Measurements from ENCODE around the gene GPC6.

The GPC6 gene

DNA sequence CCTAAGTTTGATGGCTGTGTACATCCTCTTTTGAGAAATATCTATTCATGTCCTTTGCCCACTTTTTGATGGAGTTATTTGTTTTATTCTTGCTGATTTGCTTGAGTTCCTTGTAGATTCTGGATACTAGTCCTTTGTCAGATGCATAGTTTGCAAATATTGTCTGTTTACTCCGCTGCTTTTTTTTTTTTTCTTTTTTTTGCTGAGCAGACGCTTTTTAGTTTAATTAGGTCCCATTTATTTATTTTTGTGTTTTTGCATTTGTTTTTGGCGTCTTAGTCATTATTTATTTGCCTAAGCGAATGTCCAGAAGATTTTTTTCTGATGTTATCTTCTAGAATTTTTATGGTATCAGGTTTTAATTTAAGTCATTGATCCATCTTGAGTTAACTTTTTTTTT is 114.9 kb downstream of the GPC6 start:
- TF ChIP-seq GATA2 (IDR thresholded peaks at IDR 0.05; ENCODE audit: low read depth, low read length) = no peak
- no peak for TF ChIP-seq GATA3 (IDR thresholded peaks at IDR 0.05; ENCODE audit: low read depth, low read length)

DNA sequence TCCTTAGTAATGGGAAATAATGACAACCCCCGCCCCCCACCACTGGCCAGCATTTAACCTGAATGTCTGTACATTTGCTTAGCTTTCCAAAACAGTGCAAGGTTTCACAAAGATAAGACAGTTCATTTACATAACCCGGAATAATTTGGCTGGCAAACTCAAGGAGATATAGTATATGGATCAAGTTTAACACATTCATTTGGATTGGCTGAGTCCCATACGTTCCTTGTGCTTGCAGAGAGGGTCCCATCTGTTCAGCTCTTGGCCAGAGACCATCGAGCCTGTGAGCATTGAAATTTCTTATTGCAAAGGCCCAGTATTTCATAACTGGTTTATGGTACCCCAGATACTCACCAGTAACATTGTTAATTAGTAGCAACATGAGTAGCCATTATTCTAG is 116.5 kb downstream of the GPC6 start:
- TF ChIP-seq GATA3 (IDR thresholded peaks at IDR 0.05; ENCODE audit: low read depth, low read length) (no peak), GATA2 (IDR thresholded peaks at IDR 0.05; ENCODE audit: low read depth, low read length) (no peak)

DNA sequence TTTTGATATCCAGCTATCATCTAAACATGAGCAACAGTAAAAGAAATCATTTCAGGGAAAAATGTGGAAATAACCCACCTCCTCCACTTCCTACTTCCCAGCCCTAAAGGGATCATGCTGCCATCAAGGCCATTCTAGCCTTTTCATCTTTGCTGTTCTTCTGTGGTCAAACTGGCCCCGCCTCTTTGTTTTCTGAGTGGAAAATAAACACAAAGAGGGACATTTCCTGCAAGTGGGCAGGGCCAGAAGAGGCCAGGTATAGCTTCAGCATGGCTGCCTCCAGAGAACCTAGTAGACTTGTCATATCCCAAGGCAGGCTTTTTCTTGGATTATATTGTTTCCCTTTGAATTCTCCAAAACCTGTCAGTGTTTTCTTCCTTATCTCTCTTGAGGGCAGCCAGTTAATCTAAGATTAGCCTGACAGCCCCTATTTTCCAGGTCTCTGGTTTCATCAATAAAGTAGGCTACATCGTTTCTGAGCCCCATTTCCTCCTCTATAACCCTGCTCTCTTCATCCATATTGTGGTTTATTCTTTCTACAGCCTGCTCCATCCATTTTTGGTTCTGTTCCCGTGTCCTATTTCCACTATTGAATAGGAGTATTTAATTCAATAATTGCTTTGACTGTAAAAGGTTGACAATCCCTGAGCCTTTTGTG is 117.6 kb downstream of the GPC6 start:
- no peak for TF ChIP-seq GATA2 (IDR thresholded peaks at IDR 0.05; ENCODE audit: low read depth, low read length)
- TF ChIP-seq GATA3 (IDR thresholded peaks at IDR 0.05; ENCODE audit: low read depth, low read length) = no peak

DNA sequence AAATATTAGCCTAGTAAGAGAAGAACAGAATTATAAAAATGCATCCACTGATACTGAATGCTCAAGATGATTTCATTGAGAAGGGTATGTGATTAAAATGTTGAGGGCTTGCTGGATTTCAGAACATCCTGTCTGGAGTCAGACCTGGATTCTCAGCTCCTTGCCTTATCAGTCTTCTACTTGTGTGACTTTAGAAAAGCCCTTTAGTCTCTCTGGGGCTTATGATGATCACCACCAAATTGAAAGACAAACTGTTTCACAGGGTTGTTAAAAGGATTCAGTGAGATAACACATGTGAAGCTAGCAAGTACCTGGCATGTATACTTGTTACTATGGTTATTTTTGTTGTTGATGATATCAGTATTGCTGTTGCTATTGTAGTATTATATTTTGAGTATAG is 118.4 kb downstream of the GPC6 start:
- no peak for TF ChIP-seq GATA3 (IDR thresholded peaks at IDR 0.05; ENCODE audit: low read depth, low read length)
- no peak for TF ChIP-seq GATA2 (IDR thresholded peaks at IDR 0.05; ENCODE audit: low read depth, low read length)

DNA sequence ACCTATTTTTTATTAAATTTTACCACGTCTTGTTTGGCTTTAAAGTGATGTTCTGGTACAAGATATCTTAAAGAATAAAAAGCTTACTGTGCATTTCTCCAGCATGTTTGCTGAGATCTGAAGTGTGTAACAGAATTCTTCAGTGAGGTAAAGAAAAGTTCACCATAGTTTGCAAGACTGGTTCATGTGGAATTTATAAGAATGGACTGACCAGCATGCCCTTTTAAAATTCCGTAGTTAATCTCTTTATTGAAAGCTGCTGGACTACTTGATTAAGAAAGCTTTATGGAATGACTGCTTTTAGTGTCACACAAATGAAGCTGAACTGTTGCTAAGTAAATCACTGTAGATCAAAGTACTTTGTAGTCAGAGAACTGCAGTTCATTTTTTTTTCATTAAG is 119.2 kb downstream of the GPC6 start:
- TF ChIP-seq GATA2 (IDR thresholded peaks at IDR 0.05; ENCODE audit: low read depth, low read length) (no peak), GATA3 (IDR thresholded peaks at IDR 0.05; ENCODE audit: low read depth, low read length) (no peak)

DNA sequence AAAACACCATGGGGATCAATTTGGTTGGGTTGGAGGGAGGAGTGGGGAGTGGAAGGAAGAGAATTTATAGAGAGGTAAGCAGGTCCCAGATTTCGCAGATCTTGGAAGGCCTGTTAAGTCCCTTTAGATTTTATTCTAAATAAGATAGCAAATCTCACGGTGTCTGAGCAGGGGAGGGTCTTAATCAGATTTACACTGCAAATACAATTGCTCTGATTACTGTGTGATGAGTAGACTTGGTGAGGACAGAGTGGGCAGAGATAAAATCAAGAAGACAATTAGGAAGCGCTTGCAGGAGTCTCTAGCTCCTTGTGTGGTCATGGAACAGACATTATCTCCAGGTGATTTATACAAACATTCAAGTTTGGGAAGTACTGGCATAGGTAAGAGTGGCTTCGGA is 126.0 kb downstream of the GPC6 start:
- TF ChIP-seq GATA2 (IDR thresholded peaks at IDR 0.05; ENCODE audit: low read depth, low read length) (no peak), GATA3 (IDR thresholded peaks at IDR 0.05; ENCODE audit: low read depth, low read length) (no peak)

DNA sequence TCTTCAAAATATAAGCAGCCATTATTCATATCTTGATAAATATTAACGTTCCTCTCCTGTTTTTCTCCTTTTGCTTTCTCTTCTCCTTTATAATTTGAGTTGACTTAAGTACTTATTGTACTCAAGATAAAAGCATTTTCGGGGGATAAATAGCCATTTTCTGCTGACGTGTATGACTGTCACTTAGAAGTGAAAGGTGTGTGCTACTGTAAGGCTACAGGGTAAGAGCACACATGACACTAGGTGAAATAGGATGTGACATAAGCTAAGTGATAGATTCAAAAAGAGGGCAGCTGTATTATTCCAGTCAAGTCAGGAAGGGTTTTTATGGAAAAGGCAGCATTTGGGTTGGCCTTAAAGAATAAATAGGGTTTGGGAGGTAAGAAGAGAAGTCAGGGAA is 128.5 kb downstream of the GPC6 start:
- no peak for TF ChIP-seq GATA3 (IDR thresholded peaks at IDR 0.05; ENCODE audit: low read depth, low read length)
- TF ChIP-seq GATA2 (IDR thresholded peaks at IDR 0.05; ENCODE audit: low read depth, low read length) = no peak

DNA sequence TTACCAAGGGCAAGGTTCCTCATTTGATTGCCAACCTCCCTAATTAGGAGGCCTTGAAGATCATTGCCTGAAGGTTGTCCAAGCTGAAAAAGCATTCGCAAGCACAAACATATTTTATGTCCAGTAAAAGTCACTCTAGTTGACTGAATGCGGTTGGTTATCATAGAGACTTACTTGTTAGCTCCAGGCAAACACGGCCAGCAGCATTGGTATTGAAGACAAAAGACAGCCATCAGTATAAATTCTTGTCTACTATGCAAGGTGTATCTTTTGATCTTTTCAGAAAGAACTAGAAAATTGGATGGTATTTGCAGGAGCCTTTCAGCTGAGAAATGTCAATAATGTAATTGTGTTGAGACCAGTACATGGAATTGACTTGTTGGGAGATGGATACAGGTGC is 129.9 kb downstream of the GPC6 start:
- TF ChIP-seq GATA2 (IDR thresholded peaks at IDR 0.05; ENCODE audit: low read depth, low read length) (no peak), GATA3 (IDR thresholded peaks at IDR 0.05; ENCODE audit: low read depth, low read length) (no peak)

DNA sequence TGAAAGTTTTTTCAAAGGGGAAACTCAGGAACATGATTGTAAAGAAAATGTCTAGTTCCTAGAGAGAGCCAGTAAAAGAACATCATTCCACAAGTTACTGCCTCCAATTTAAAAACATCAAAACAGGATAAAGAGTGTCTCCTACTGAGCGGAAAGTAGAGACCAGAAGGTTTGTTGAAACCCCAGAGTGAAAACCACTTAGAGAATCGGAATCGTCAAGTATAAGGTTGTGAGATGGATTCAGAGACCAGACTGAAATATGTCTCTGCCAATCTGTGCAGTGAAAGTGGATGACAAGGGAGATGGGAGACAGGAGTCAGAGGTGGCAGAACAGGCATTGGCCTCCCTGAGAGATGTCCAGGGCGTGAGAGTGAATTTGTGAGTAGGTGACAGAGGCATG is 133.4 kb downstream of the GPC6 start:
- no peak for TF ChIP-seq GATA2 (IDR thresholded peaks at IDR 0.05; ENCODE audit: low read depth, low read length)

DNA sequence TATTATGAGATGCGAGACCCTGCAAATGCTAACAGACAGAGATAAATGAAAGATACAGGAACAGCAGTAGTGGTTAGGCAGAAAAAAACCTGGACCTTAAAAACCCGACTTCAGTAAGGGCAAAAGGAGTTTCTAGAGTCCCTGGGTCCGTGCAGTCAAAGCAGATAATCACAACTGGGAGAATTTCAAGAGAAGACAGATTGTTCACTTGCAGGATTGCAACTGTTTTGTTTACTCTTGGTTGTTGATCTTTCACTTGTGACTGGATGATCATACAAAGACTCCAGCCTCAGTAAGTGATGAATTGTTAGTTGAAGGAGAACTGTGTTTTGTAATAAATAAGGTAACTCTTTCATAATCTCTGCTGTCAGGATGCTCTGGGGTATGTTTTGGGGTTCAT is 135.1 kb downstream of the GPC6 start:
- TF ChIP-seq GATA3 (IDR thresholded peaks at IDR 0.05; ENCODE audit: low read depth, low read length) (no peak), GATA2 (IDR thresholded peaks at IDR 0.05; ENCODE audit: low read depth, low read length) (no peak)

DNA sequence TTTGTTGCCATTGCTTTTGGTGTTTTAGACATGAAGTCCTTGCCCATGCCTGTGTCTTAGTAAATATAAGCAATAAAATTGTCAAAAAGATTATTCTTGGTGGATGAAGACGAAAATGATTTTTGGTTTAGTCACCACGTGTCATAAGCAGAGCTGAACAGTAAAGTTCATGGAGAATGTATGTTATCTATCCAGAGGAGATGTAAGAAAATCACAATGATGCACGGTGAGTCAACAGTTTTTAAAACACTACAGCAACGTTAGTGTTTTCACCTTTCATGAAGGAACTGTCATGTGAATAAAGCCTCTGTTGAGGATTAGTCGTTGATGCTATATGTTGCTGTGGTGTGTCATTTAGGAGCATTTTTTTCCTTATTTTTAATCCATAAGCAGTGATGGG is 137.6 kb downstream of the GPC6 start:
- TF ChIP-seq GATA3 (IDR thresholded peaks at IDR 0.05; ENCODE audit: low read depth, low read length) = no peak
- no peak for TF ChIP-seq GATA2 (IDR thresholded peaks at IDR 0.05; ENCODE audit: low read depth, low read length)

DNA sequence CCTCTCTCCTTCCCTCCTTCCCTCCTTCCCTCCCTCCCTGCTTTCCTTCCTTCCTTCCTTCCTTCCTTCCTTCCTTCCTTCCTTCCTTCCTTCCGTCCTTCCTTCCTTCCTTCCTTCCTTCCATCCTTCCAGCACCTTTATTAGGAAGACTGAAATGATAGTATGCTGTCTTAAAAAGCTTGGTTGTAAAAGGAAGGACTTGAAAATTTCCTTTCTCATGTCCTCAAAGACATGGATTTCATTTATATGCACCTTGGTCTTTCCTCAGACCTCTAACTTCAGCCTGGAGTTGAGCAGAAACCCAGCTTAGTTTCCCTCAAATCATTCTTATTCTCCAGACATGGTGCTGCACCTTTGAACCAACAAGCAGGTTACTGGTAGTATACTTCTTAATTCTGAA is 141.7 kb downstream of the GPC6 start:
- TF ChIP-seq GATA3 (IDR thresholded peaks at IDR 0.05; ENCODE audit: low read depth, low read length) (no peak), GATA2 (IDR thresholded peaks at IDR 0.05; ENCODE audit: low read depth, low read length) (no peak)

DNA sequence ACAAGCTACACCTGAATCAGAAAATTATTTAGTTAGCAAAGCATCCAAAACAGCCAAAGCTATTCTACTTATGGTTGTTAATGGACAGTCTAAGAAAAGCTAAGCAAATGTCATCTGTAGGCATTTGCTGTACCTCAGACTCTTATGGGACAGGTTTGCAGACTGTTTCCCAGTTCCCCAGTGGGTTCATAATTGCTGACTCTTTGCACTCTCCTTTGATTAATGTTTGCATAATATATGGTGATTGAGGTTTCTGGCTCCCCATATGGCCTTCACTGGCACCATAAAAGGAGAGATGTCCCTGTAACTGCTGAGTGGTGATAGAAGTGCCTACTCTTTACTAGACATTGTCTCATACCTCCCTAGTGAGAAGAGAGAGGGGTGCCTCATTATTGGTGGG is 142.1 kb downstream of the GPC6 start:
- no peak for TF ChIP-seq GATA2 (IDR thresholded peaks at IDR 0.05; ENCODE audit: low read depth, low read length)

DNA sequence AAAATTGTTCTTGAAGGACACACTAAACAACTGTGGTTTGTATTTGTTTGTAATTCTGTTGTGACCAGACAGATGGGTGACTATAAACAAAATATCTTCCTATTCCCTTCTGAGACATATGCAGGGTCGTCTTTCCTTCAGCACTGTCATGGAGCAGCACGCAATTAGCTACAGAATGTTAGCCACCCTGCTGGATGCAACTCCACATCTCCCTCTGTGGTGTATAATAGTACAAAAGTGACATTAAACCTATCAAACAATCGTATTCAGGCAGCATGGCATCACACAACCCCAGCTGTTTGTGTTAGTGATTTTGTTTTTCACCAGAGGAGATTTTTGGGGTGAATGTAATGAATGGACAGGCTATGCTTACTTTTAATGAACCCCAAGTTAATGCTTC is 146.2 kb downstream of the GPC6 start:
- no peak for TF ChIP-seq GATA3 (IDR thresholded peaks at IDR 0.05; ENCODE audit: low read depth, low read length)
- no peak for TF ChIP-seq GATA2 (IDR thresholded peaks at IDR 0.05; ENCODE audit: low read depth, low read length)

DNA sequence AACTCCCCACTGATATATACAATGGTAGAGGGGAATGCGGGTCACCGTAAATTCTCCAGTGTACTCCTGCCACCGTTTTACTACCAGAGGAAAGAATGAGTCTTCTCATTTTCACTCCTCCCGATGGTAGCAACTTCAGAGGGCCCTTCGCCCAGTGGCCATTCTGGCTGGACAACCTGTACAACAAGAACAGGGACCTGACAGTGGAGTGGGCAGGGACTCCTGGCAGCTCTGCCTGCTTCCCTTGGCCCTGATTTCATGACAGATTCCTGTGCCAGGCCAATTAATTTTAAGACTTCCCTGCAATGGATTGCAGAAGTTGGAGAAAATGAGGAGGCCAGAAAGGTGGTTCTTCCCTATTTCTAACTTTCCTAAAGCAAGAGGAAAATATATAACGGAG is 148.9 kb downstream of the GPC6 start:
- TF ChIP-seq GATA2 (IDR thresholded peaks at IDR 0.05; ENCODE audit: low read depth, low read length) = no peak
- TF ChIP-seq GATA3 (IDR thresholded peaks at IDR 0.05; ENCODE audit: low read depth, low read length) = no peak

DNA sequence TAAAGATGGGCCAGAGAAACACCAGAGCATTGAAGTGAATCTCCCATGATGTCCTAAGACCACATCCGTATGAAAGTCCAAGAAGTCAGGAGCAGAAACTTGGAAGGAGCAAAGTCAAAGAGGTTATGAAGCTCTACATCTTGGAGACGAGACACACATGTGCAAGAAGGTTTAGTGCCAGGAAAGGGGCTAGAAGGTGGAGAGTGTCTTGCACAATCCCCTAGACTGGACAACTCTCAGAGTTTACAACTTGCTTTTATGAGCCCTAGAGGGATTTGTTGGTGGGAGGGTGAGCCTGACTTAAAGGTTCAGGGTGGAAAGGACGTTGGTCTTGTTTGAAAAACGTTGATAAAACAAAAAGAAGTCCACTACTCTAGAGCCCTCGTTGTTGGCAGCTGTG is 150.6 kb downstream of the GPC6 start:
- no peak for TF ChIP-seq GATA2 (IDR thresholded peaks at IDR 0.05; ENCODE audit: low read depth, low read length)

Measured in SH-SY5Y (cell line).